ENCODE data around the gene SYNPO2. TPM values are rescaled to one million over a fixed set of nuclear protein-coding genes. Genes with fewer than 3 reads are reported as not detected.

Gene SYNPO2
- total and polyA plus RNA-seq, 2 donors (not counting 1 experiment from before 2014, with no cell fraction given): 40.1 to 71.7 TPM

- Histone ChIP-seq H3K79me2 (ENCODE audit: control insufficient read depth, insufficient read depth, low read length) (no peaks in the 10 kb centered on the region), H3K4me3 (replicated peaks in 1 of 4; ENCODE audit: control extremely low read depth in 1 of 4, insufficient read depth in 1 of 4, low read depth in 3 of 4, low read length in 4 of 4) (no peak overlapping the region), H3K4me2 (ENCODE audit: extremely low read depth, insufficient read depth, low read length) (no peak overlapping the region), H3K27me3 (ENCODE audit: control insufficient read depth, insufficient read depth, low read length) (no peaks in the 10 kb centered on the region), H3K27ac (ENCODE audit: insufficient read depth, low read length) (no peak overlapping the region), H3K36me3 (ENCODE audit: control insufficient read depth, insufficient read depth, low read length) (no peaks in the 10 kb centered on the region), H3K9ac (ENCODE audit: insufficient read depth, low read length) (no peak overlapping the region), H3K4me1 (ENCODE audit: control insufficient read depth, extremely low read depth, insufficient read depth, low read length) (peaks cover 12% of the 10 kb centered on the region), H3K9me3 (ENCODE audit: control insufficient read depth, insufficient read depth, low read depth, low read length) (no peaks in the 10 kb centered on the region), H2AFZ (ENCODE audit: low read length) (no peak overlapping the region), H4K20me1 (ENCODE audit: control insufficient read depth, extremely low read depth, insufficient read depth, low read length) (no peaks in the 10 kb centered on the region)
- TF ChIP-seq EZH2 (IDR thresholded peaks at IDR 0.05; ENCODE audit: low read length, missing control alignments) (no peak), CTCF (conservative IDR thresholded peaks at IDR 0.05 in 1 of 2, IDR thresholded peaks at IDR 0.05 in 1 of 2; ENCODE audit: low read depth in 1 of 2, low read length in 2 of 2) (no peak)
- no peak for DNase-seq (ENCODE audit: low read depth in 2 of 2)
Observed at GRCh38 chr4:118979712-118980111, 91.1 kb downstream of the SYNPO2 start.

- H3K4me2 ChIP-seq (ENCODE audit: extremely low read depth, insufficient read depth, low read length): peak overlapping the region; percentile 8
- H3K27me3 ChIP-seq (ENCODE audit: control insufficient read depth, insufficient read depth, low read length): no peaks in the 10 kb centered on the region
- no peak for TF ChIP-seq EZH2 (IDR thresholded peaks at IDR 0.05; ENCODE audit: low read length, missing control alignments)
- H3K9me3 ChIP-seq (ENCODE audit: control insufficient read depth, insufficient read depth, low read depth, low read length): no peaks in the 10 kb centered on the region
- H3K4me3 ChIP-seq (replicated peaks in 1 of 4; ENCODE audit: control extremely low read depth in 1 of 4, insufficient read depth in 1 of 4, low read depth in 3 of 4, low read length in 4 of 4): no peak overlapping the region
- no peak overlapping the region for H3K9ac ChIP-seq (ENCODE audit: insufficient read depth, low read length)
- H3K27ac ChIP-seq (ENCODE audit: insufficient read depth, low read length): no peak overlapping the region
- H3K79me2 ChIP-seq (ENCODE audit: control insufficient read depth, insufficient read depth, low read length): no peaks in the 10 kb centered on the region
- H3K36me3 ChIP-seq (ENCODE audit: control insufficient read depth, insufficient read depth, low read length): no peaks in the 10 kb centered on the region
- peak; percentile 5 to 72 for DNase-seq (ENCODE audit: low read depth in 2 of 2)
- H3K4me1 ChIP-seq (ENCODE audit: control insufficient read depth, extremely low read depth, insufficient read depth, low read length): peaks cover 10% of the 10 kb centered on the region
- H4K20me1 ChIP-seq (ENCODE audit: control insufficient read depth, extremely low read depth, insufficient read depth, low read length): no peaks in the 10 kb centered on the region
- no peak overlapping the region for H2AFZ ChIP-seq (ENCODE audit: low read length)
Observed at GRCh38 chr4:118981171-118981838, 92.7 kb downstream of the SYNPO2 start.

- peak overlapping the region; percentile 8 for H3K4me2 ChIP-seq (ENCODE audit: extremely low read depth, insufficient read depth, low read length)
- no peak overlapping the region for H3K9ac ChIP-seq (ENCODE audit: insufficient read depth, low read length)
Observed at GRCh38 chr4:118981839-118982381, 93.3 kb downstream of the SYNPO2 start.

More at GRCh38 chr4:118981839-118982381, 93.3 kb downstream of the SYNPO2 start:
- H3K27me3 ChIP-seq (ENCODE audit: control insufficient read depth, insufficient read depth, low read length): no peaks in the 10 kb centered on the region
- H3K27ac ChIP-seq (ENCODE audit: insufficient read depth, low read length): no peak overlapping the region
- peaks cover 10% of the 10 kb centered on the region for H3K4me1 ChIP-seq (ENCODE audit: control insufficient read depth, extremely low read depth, insufficient read depth, low read length)
- no peak overlapping the region for H3K4me3 ChIP-seq (replicated peaks in 1 of 4; ENCODE audit: control extremely low read depth in 1 of 4, insufficient read depth in 1 of 4, low read depth in 3 of 4, low read length in 4 of 4)
- H2AFZ ChIP-seq (ENCODE audit: low read length): no peak overlapping the region
- DNase-seq (ENCODE audit: low read depth in 2 of 2): peak; percentile 86 to 96
- no peaks in the 10 kb centered on the region for H3K9me3 ChIP-seq (ENCODE audit: control insufficient read depth, insufficient read depth, low read depth, low read length)
- no peaks in the 10 kb centered on the region for H3K36me3 ChIP-seq (ENCODE audit: control insufficient read depth, insufficient read depth, low read length)
- no peaks in the 10 kb centered on the region for H4K20me1 ChIP-seq (ENCODE audit: control insufficient read depth, extremely low read depth, insufficient read depth, low read length)
- TF ChIP-seq CTCF (conservative IDR thresholded peaks at IDR 0.05 in 1 of 2, IDR thresholded peaks at IDR 0.05 in 1 of 2; ENCODE audit: low read depth in 1 of 2, low read length in 2 of 2) (peak; percentile 73 to 77), EZH2 (IDR thresholded peaks at IDR 0.05; ENCODE audit: low read length, missing control alignments) (no peak)
- H3K79me2 ChIP-seq (ENCODE audit: control insufficient read depth, insufficient read depth, low read length): no peaks in the 10 kb centered on the region

Measured in fibroblast of lung (primary cell).